ENCODE measurements around the gene GNAI1.

GNAI1 gene

DNA sequence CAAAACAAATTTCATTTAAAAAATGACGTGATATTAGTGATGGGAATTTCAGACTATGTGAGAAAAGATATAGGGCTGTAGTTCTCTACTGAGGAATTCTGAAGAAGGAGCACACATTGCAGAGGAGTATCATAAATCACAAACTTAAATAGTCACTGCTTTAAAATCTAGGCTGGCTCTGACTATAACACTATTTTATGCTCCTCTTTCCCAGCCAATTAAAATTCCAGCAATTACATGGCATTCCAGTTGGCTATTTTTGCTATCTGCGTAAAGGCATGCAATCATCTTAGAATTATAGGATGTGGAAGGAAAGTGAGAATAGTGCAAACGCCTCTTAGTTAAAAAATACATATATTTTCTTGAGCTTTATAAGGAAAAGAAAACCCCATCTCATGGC, 123.1 kb downstream of the GNAI1 start:
- no peak for DNase-seq

DNA sequence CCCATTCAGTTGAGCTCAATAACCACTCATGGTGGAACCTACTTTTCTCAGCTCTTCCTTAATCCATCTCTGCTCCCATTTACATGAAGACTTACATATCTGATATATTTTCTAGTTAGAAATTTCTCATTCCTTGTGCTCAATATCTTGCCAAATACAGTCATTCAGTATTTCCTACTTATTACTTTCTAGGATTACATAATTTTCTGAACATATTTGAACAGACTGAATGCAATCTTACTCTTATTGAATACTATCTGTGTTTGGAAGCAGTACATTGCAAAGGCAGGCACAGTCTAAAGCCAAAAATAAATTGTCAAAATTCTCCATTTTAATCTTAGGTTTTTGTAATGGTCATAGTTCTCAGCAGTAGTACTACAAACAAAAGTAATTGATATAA, 126.0 kb downstream of the GNAI1 start:
- no peak for DNase-seq

DNA sequence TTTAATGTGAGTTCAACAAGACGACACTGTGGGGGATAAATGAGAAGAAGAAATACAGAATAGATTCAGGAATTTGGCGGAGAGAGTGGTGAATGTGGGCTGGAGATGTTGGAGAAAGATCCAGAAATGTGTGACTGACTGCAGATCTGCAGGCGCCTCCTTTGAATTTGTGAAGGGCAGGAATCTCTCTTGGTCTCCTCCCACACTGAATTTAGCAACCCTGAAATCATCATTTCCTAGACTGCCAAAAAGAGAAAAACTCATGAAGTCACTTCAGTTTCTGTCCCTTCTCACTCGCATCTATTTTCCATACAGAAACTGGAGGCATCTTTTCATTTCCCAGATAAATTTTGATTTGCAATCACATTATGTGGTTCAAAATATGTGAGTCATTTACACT, 128.7 kb downstream of the GNAI1 start:
- no peak for DNase-seq

- DNase-seq, result no peak
Measured at GRCh38 chr7:80263821-80264220, 129.2 kb downstream of the GNAI1 start.

DNA sequence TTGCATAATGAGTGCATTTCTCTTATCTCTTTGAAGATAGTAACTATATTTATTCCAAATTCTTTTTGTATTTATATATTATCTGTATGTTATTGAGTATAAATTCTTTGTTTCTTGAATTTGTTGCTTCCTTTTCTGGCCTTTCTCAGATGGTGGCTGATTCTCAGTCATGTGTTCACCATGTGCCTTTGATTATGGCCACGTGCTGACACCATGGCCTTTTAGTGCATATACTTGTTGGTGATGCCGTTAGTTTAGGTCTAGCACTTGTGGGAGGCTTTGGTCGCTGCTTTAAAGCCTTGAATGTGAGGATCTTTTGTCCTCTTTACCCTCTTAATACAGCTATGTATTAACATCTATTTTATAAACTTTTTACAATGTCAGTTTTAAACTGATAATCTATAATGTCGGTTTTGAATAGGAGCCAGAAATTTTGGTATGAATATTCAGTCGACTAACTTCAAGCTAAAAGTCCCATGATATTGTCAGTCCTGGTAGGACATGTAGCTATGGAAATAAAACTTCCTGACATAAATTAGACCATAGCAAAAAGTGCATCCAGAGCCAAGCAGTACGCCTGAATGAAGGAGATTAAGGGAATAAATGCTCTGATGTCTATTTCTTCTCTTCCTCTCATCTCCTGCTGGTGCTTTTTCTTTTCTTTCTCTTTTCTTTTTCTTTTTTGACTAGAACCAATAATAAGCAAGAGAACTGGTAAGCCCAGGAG, 130.3 kb downstream of the GNAI1 start:
- no peak for DNase-seq

- no peak for DNase-seq
Measured at GRCh38 chr7:80272560-80273239, 138.1 kb downstream of the GNAI1 start.

GRCh38 chr7:80273327-80273726, 138.7 kb downstream of the GNAI1 start:
- DNase-seq, result no peak

DNA sequence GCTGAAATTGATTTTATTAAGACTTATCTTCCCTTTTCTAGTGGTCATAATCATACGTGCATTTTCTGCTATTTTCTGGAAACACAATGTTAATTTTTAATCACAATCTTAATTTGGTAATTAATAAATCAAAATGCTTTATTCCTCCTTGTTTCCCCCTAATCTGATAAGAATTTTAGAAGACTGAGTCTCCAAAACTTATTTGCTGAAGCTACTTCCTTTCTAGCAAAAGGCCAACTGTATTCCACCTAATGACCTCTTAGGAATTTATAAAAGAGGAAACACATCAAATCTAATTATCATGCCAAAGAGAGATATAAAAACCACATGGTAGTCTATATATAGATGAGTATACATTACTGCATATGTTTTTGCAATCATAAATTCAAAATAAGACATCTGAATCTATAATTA, 140.6 kb downstream of the GNAI1 start:
- DNase-seq, result no peak
